Spleen (tissue), 7 donors: ENCODE results near the gene PTRH2.

Experiments used
- POLR2A ChIP-seq, 3 donors: fragments of 450-650 bp; IDR thresholded peaks; one replicate each; pipeline ENCODE4 v1.5.1; 2017; ENCODE audit warnings: antibody characterized with exemption in 3 of 3, mild to moderate bottlenecking in 1 of 3
- POLR2AphosphoS5 ChIP-seq, 3 donors: sonication (generic); formaldehyde crosslinking; IDR thresholded peaks; one replicate each; pipeline ENCODE4 v1.5.1; 2017; ENCODE audit warnings: antibody characterized with exemption in 3 of 3
- TF ChIP-seq, protein P1 (sequence below), 11 experiments: fragments of 200-600 bp in 7 of 11; fragments of 450-650 bp in 4 of 11; sonication (generic) in 4 of 11; IDR thresholded peaks in 8 of 11; conservative IDR thresholded peaks in 3 of 11; 1 replicate in 7 of 11; 2 replicates in 4 of 11; pipeline versions ENCODE4 v1.4.0 to v1.8.0; 2016 to 2021; ENCODE audit warnings: antibody characterized with exemption in 11 of 11, inconsistent platforms in 4 of 11, mild to moderate bottlenecking in 1 of 11
- donor health status: DM: no; HTN: no; CAD: no; lungs with moderate emphysema.
- donor health status: DM: no; HTN: no; CAD: no.
- donor health status: DM: no; HTN: no; CAD: no.

DNA sequence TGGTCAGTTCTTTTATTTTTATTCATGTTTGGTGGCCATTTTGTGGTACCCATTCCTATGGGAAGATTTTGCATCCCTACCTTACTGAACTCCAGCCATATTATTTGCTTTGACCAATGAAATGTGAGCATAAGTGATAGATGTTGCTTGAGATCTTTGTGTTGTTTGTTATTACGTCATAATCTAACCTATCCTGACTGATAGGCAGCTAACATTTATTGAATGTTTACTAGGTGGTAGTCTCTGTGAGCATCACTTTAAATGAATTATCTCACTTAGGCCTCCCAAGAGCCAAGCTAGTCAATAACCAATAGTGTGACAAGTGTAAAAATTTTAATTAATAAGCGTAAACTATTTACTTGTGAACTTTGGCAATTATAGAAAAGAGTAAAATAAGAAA, 37.8 kb upstream of the PTRH2 start:
- TF ChIP-seq, protein P1, sequence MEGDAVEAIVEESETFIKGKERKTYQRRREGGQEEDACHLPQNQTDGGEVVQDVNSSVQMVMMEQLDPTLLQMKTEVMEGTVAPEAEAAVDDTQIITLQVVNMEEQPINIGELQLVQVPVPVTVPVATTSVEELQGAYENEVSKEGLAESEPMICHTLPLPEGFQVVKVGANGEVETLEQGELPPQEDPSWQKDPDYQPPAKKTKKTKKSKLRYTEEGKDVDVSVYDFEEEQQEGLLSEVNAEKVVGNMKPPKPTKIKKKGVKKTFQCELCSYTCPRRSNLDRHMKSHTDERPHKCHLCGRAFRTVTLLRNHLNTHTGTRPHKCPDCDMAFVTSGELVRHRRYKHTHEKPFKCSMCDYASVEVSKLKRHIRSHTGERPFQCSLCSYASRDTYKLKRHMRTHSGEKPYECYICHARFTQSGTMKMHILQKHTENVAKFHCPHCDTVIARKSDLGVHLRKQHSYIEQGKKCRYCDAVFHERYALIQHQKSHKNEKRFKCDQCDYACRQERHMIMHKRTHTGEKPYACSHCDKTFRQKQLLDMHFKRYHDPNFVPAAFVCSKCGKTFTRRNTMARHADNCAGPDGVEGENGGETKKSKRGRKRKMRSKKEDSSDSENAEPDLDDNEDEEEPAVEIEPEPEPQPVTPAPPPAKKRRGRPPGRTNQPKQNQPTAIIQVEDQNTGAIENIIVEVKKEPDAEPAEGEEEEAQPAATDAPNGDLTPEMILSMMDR (IDR thresholded peaks at IDR 0.05 in 8 of 11, conservative IDR thresholded peaks at IDR 0.05 in 3 of 11) = no peak
- TF ChIP-seq POLR2AphosphoS5 (IDR thresholded peaks at IDR 0.05) (no peak), POLR2A (IDR thresholded peaks at IDR 0.05) (no peak)
